DMS 273 (cell line): ENCODE measurements around the gene SRI.
"Not testable (repeated sequence)": the region's sequence is repeated elsewhere in the genome, so short reads cannot be mapped to it uniquely, and the experiment has no call there.

Experiments used
- DNase-seq: peaks from one replicate; lab custom pipeline; 2025; ENCODE audit not compliant: unreplicated experiment; lab: John Stamatoyannopoulos, UW

Gene SRI, protein sequence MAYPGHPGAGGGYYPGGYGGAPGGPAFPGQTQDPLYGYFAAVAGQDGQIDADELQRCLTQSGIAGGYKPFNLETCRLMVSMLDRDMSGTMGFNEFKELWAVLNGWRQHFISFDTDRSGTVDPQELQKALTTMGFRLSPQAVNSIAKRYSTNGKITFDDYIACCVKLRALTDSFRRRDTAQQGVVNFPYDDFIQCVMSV

DNA sequence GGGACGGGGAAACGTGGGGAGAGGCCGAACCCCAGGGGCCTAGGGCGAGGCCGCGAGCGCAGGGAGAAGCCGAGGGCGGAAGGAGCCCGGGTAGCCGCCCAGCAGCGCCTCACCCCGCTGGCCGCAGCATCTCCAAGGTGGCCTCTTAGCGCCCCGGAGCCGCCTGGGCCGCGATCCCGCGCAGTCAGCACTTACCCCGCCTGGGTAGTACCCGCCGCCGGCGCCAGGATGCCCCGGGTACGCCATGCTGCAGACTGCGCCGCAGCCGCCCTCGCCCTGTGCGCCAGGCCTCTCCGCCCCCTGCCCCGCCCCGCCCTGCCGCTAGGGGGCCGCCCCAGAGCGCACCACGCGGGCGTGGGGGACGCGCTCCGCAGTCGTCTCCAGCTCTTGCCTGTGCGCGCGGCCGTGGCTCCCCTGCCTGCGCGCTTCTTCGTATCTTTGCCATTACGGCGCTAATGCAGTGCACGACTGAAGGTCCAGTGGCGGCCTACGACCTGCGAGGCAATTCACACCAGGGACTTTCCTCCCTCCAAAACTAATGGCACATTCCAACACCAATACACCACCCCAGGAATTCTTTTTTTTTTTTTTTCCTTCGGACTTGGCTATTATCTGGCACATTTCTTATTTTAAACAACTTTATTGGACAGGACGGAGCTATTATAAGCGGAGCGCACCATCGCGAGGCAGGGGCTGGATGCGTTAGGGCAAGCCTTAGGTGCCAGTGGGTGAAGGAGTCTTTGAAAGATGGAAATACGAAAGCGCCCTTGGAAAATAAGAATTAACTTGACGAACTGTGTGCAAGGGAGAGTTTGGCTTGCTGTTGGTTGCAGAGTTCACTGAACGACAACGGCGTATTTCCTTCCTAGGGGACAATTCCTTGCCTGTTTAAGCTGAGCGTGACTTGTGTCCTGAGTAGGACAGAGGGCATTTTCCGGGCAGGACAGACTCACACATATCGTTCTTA lies at the start of gene SRI:
Gene SRI (minus strand): TSS at position 258 of the 967 bp plus-strand sequence. CDS start 12 bp downstream, at position 246.
- DNase-seq, result peak; percentile 97

DNA sequence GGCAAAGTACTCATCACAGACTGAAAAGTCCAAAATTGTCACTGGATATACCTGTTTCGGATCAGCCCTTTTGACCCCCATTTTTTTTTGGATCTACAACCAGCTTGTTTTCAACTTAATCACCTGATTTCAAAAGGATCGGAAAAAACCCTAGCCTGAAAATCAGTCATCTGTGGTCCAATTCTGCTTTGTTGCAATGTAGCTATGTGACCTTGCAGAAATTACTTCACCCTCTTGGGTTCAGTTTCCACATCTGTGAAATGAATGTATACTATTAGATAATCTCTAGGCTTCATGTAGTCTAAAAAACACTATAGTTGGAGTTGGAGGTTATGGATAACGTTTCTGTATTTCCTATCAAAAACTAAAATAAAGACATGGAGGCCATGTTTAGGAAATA lies 49.7 kb upstream of the SRI start:
- no peak for DNase-seq

DNA sequence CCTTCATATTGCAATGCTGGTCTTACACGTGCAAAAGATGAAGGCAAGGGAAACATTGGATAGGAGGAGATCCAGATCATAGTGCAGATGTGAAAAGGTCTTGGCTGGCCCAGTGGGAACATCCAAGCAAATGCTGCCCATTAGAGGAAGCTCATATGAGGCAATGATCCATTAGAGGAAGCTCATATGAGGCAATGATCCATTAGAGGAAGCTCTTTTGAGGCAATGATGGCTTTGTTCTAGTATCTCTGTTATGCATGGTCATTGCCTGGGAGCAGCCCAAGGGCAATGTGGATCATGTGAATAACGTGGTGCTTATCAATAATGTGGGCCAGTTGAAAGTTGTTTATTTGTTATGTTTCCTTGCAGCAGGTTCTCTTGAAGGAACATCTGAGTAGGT lies 49.0 kb upstream of the SRI start:
- no peak for DNase-seq

DNA sequence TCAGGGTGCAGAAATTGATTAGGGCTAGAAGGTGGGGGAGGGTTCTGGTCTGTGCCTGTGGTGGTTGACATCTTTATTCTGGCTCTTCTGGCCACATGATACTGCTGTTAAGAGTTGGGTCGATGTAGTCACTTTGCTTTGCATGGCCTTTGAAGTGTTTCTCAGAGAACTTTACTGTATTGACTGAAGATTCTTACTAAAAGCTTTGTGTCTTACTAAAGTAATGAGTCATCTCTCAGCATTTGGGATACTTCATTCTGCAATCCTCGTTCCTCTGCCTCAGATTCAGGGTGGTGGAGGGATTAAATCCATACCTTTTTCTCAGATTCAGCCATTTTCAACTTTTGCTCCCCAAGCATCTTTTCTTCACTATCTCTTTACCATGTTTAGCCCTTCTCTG lies 48.2 kb upstream of the SRI start:
- no peak for DNase-seq

DNA sequence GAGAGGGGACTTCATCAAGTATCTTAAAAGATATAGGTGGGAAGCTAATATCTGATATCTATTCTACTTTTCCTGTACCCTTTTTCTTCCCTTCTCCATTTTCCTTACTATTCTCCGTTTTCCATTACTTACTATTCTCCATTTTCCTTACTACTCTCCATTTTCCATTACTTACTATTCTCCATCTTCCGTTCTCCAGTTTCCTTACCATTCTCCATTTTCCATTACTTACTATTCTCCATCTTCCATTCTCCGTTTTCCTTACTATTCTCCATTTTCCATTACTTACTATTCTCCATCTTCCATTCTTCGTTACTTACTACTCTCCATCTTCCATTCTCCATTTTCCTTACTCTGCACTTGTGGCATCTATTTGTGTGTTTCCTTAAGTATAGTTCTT lies 47.6 kb upstream of the SRI start:
- DNase-seq, result peak; percentile 6

DNA sequence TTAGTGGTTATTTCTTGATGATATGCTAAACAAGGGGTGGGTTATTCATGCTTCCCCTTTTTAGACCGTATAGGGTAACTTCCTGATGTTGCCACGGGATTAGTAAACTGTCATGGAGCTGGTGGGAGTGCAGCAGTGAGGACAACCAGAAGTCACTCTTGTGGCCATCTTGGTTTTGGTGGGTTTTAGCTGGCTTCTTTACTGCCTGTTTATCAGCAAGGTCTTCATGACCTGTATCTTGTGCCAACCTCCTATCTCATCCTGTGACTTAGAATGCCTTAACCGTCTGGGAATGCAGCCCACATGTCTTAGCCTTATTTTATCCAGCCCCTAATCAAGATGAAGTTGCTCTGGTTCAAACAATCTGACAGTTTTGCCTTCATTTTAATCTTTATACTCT lies 45.1 kb upstream of the SRI start:
- DNase-seq, result not testable (repeated sequence)

DNA sequence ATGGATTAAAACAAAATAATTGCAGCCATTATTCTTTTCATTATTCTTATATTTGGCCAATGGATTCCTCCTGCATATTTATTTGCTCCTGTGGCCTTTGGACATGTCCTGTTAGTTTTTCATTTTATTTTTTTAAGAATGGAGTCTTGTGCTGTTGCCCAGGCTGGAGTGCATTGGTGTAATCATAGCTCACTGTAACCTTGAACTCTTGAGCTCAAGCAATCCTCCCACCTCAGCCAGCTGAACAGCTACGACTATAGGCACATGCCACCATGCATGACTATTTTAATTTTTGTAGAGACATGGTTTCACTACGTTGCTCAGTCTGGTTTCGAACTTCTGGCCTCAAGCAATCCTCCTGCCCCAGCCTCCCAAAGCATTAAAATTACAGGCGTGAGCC lies 42.7 kb upstream of the SRI start:
- no peak for DNase-seq

DNA sequence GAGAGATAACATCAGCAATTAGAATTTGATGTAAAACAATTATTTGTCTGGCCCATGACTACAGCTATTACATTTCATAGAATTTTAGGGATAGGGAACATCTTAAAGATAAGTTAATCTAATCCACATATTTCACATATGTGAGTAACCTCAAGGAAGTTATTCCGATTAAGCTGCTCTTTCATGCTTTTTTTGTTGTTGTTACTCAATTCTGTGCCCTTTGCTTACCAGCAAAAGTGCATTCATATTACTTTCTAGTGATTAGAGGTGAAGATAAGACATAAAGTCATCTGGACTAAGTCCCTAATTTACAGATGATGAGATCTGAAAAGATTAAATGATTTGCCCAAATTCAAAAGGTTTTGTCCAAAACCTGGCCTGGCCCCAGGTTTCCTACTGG lies 40.9 kb upstream of the SRI start:
- no peak for DNase-seq

DNA sequence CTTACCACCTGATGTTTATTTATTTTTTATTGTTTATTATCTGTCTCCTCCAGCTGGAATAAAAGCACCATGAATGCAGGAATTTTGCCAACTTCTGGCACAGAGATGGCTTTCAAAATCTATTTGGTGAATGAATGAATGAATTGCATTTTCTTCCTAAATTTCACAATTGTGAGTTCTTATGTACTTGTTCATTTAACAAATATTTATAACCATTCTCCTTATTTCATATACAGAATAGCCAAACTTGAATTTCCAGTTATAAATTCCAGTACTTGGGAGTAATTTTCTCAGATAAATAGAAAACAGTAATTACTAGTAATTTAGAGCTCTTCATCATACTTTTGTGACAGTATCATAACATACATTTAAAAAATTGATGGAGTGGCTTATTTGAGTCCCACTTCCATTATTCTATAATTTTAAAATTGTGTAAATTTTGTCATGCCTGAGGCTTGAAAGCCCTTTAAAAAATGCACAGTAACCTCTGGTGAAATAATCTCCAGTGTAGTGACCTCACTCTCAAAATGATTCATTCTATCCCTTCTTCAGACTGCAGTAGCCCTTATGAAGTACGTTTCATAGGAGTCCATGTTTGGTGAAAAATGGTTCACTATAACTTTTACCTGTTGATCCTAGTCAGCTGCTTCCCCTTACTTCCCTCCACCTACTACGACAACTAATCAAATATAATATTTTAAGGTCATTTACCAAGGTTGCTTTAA lies 40.0 kb upstream of the SRI start:
- DNase-seq, result no peak

DNA sequence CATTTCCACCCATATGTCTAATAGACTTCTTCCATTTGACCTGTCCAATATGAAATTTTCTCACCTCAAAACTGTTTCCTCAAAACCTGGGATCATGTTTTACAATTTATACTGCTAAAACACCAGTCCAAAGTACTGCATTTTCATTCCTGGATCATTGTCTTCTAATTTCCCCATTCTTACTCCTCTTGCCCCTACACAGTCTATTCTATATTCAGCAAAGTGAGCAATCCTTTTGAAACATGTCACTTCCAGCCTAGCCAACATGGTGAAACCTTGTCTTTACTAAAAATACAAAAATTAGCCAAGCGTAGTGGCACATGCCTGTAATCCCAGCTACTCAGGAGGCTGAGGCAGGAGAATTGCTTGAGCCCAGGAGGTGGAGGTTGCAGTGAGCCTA lies 38.5 kb upstream of the SRI start:
- DNase-seq, result not testable (repeated sequence)

DNA sequence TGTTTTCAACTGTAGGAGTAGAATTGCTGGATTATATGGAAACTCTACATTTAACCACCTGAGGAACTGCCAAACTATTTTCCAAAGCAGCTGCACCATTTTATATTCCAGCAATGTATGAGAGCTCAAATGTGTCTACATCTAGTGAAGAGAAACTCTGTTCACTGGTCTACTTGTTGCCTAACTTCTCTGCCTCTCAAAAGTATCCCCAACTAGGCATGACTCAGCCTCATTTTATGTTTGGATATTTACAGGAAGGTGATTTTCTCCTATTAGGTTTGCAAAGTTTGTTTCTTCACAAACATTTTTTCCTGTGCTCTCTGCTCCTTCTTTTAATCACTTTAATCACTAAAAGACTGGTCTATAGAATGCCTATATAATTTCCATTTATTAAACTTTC lies 37.1 kb upstream of the SRI start:
- DNase-seq, result no peak

DNA sequence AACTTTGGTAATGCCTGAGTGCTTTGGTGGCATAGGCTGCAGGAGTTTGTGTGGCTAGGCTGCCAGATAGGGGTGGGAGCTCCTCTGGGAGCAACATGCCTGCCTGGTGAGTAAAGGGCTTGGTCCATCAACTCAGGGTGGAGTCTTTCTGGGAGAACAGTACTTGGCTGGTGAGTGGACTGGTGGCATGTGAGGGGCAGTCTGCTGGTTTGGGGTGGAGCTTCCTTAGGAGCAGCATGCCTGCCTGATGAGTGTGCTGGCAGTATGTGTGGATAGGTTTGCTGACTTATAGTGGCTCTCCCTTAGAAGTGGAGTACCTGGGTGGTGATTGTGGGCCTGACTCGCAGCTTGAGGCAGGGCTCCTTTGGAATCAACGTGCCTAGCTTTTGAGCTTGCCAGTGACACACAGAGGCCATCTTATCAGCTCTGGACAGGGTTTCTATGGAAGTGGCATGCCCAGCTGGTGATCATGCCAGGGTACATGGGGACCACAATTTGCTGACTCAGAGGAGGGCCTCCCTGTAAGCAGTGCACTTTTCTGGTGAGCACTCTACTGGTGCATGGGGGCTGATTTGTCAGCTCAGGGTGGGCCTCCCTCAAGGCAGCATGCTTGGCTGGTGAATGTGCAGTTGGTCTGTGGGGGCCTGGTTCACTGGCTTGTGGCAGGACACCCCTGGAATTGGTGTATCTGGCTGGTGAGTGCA lies 35.0 kb upstream of the SRI start:
- no peak for DNase-seq

DNA sequence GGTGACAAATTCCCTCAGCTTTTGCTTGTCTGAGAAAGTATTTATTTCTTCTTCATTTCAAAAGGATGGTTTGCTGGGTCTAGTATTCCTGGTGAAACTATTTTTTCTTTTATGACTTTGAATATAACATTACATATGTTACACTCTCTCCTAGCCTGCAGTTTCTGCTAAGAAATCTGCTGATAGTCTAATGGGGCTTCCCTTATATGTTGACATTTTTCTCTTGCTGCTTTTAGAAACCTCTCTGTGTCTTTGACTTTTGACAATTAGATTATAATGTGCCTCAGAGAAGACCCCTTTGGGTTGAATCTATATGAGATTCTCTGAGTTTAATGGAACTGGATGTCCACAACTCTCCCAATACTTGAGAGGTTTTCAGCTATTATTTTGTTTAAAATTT lies 33.8 kb upstream of the SRI start:
- DNase-seq, result no peak

DNA sequence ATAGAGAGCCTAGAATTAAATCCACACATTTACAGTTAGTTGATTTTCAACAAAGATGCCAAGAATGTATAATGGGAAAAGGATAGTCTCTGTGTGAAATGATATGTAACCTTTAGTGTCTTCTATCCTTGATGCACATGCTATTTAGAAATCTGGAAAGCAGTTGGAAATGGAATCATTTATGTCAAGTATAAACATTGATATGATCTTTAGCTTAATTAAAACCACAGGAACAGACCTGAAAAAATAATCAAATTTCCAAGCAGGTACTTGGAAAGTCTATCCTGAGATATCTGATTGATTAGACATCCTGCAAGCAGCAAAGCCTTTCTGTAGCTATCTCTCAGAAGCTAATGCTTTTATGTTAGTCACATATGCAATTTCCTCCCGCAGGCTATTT lies 24.4 kb upstream of the SRI start:
- DNase-seq, result no peak

DNA sequence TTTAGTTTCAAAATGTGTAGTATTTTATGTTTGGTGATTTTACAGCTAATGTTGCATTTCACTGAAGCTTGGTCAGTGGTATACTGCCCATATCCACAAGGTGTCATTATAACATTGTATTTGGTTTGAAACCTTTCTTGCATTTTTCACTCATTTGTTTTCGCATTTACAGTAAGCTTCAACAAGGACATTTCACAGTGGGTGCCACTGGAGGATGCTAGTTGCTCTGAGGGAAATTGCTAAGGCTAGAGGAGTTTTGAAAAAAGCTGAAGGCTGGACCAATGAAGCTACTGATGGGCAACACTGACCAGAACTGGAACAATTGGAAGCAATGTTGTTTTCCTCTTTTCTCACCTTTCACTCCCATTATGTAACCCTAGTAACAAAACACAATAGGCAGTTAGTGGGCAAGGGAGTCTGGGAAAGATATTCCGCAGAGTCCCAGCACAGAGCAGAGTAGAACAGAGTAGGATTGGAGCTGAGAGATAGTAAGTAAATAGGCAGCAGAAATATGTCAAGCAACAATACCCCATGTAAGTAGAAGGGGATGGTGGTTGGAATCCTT lies 23.6 kb upstream of the SRI start:
- DNase-seq, result peak; percentile 72

DNA sequence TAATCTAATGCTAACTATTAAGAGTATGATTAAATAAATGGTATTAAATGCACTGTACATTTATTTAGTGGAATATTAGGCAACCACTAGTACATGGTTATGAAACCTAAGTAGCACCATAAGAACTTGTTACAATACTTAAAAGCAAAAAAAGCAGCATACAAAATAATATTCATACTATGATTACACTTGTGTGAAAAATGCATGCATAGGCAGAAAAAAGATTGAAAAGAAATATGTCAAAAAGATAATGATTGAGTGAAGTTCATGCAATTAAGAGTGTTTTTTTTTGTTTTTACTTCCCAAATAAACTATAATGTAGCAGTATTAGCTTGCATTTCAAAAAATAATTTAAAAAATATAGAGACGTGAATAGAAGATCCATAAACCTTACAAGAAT lies 20.0 kb upstream of the SRI start:
- DNase-seq, result no peak

DNA sequence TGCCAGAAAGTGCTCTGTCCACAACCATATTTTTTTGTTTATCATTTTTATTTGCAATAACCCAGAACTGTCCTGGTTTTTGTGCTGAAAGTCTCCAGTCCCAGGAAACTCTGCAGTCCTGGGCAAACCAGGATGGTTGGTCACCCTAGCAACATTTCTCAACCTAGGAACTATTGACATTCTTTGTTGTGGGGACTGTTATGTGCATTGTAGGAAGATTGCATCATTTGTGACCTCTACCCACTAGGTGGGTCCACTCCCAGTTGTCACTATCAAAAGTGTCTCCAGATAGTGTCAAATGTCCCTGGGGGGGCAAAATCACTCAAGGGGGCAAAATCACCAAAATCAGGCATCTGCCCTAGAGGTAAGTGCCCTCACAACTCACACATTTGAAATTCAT lies 14.0 kb upstream of the SRI start:
- DNase-seq, result no peak

DNA sequence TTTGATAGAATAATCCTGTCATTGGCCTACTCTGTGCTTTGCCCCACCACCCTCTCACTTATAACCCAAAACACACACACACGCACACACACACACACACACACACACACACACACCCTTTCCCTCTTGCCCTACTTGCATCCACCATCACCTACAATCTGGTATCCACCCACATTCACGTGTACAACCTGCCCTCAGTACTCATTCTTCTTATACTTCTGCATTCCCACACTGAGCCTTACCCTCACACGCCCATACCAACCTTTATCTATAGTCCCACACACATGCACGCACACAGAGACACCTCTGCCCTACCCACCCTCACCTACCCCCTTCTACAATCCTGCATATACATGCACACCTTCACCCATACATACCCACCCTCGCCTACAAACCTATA lies 10.8 kb upstream of the SRI start:
- no peak for DNase-seq

DNA sequence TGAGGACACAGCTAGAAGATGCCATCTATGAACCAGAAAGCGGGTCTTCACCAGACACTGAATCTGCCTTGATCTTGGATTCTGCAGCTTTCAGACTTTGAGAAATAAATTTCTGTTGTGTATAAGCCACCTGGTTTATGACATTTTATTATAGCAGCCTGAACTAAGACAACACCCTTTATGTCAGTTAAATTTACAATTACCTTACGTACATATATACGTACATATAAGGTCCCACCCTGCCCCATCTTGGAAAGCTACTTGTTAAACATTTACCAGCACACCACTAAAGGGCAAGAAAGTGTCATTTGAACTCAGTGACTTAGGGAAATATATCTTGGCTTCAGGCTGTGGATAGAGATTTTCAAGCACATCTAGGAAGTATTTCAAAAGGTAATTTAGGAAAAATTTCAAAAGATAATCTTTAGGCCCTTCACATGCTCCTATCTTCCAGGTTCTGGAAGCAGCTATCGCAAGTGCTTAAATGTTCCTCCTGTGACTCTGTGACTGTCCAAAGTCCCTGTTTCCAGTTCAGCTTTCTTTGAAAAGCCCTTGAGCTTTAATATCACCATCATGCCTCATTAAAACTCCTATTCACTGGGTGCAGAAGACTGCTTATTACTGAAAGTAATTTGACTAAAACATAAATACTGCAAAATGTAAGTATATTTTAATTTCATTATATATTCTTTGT lies 9.6 kb upstream of the SRI start:
- DNase-seq, result no peak

DNA sequence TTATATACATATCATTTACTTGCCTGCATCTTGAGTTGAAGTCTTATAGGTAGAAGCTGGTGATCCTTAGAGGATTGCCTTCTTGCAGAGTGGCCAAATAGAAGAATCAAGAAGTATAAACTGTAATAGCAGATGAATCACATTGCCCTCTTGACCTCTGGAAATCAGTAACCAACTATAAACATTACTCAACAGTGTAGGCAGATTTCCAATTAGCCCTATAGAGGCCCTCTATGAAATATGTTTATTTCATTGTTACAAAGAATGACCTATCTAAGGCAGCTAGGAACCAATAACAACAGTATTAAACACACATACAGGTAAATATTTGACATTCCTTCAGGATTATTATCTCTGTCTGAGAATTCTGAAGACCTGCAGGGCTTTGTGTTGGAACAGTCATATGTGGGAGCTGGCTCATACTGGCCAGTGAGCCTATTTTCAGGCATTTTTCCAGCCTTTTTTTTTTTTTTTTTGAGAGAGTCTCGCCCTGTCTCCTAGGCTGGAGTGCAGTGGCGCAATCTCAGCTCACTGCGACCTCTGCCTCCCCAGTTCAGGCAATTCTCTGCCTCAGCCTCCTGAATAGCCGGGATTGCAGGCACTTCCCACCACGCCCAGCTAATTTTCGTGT lies 7.2 kb upstream of the SRI start:
- DNase-seq, result no peak
